Gastroesophageal sphincter (tissue), 4 donors: ENCODE measurements around the gene ANO7. TPM values are rescaled to one million over a fixed set of nuclear protein-coding genes. Genes with fewer than 3 reads are reported as not detected.

Experiments used
- ATAC-seq: fragments of 150-250 bp; one replicate; pipeline ENCODE4 v1.9.1; 2016; ENCODE audit warnings: mild to moderate bottlenecking, moderate library complexity
- H3K27ac ChIP-seq, 4 donors: fragments of 200-600 bp; sonication (generic) in 3 of 4; 1 replicate in 3 of 4; 2 replicates in 1 of 4; pipeline ENCODE4 v1.5.1; 2016 to 2019
- H3K27me3 ChIP-seq: fragments of 200-600 bp; sonication (generic); one replicate; pipeline ENCODE4 v1.5.1; 2019
- H3K36me3 ChIP-seq, 2 donors: fragments of 200-600 bp; sonication (generic); one replicate each; pipeline ENCODE4 v1.5.1; 2019; ENCODE audit warnings: control low read depth in 1 of 2
- H3K4me1 ChIP-seq, 3 donors: fragments of 200-600 bp; sonication (generic); 1 replicate in 2 of 3; 2 replicates in 1 of 3; pipeline ENCODE4 v1.5.1; 2016 to 2019; ENCODE audit warnings: control low read depth in 2 of 3
- H3K4me3 ChIP-seq, 2 donors: fragments of 200-600 bp; sonication (generic); one replicate each; pipeline ENCODE4 v1.5.1; 2019; ENCODE audit warnings: mild to moderate bottlenecking in 1 of 2, moderate library complexity in 1 of 2
- H3K9me3 ChIP-seq, 3 donors: fragments of 200-600 bp; sonication (generic); one replicate each; pipeline ENCODE4 v1.5.1; 2017 to 2019; ENCODE audit warnings: control low read depth in 2 of 3
- EP300 ChIP-seq: sonication (generic); formaldehyde crosslinking; IDR thresholded peaks from one replicate; pipeline ENCODE4 v1.6.1; 2017; ENCODE audit warnings: antibody characterized with exemption, mild to moderate bottlenecking
- POLR2A ChIP-seq, 2 donors: fragments of 450-650 bp; IDR thresholded peaks; one replicate each; pipeline ENCODE4 v1.6.1; 2017; ENCODE audit warnings: antibody characterized with exemption in 2 of 2, mild to moderate bottlenecking in 2 of 2, moderate library complexity in 1 of 2
- POLR2AphosphoS5 ChIP-seq: sonication (generic); formaldehyde crosslinking; IDR thresholded peaks from one replicate; pipeline ENCODE4 v1.6.1; 2017; ENCODE audit warnings: antibody characterized with exemption
- WGBS, 2 donors: methylation state at CpG; one replicate each; pipeline ENCODE4 v1.1.5; 2018; ENCODE audit warnings: low coverage in 1 of 2; 5-methylcytosine and 5-hydroxymethylcytosine counted together
- total RNA-seq, 4 donors: library from RNA; depleted of rRNA; stranded (reverse); fragments of >200 nt; gene quantifications; one replicate each; pipeline ENCODE4 v1.1.0, GENCODE V29; 2016
- TF ChIP-seq, protein P1 (sequence below), 4 experiments: fragments of 200-600 bp in 2 of 4; fragments of 450-650 bp in 2 of 4; sonication (generic) in 1 of 4; IDR thresholded peaks; one replicate each; pipeline ENCODE4 v1.5.1; 2017 to 2019; ENCODE audit warnings: antibody characterized with exemption in 4 of 4, mild to moderate bottlenecking in 2 of 4, moderate library complexity in 2 of 4

ANO7 gene
- total RNA-seq, 4 donors from 2014 or later: 0.16 to 0.81 (median 0.53) TPM

DNA sequence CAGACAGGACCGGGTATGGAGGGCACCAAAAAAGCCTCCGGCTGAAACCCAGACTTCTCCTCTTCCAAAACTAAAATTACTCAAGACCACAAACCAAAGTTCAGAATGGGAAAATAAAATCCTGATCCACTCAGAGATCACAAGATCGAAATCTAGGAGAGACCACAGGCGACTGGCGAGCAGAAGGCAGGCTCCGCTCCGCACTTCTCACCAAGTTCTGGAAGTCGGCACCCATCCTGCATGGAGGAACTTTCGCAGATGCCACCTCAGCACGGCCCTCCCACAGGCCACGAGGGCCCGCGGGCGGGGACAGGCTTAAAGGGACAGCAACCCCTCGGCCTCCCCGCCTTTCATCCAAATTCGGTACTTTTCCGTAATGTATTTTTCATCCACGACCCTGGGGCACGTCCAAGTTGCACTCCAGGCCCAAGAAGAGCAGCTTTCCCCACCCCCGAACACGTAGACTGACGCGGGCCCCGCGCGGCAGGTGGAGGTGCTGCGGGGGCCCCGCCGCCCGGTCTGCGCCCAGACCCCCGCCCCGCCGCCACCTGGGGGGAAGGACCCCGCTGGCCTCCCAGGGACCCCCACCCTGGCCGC is 83.3 kb downstream of the ANO7 start:
- peak; percentile 80 for ATAC-seq
- H3K4me1 ChIP-seq: peaks cover 0 to 63% (median 25%) of the 10 kb centered on the region in 3 donors
- peak overlapping the region; percentile 97 to 98 (median 98) for H3K27ac ChIP-seq
- 0% methylated on average over 3 to 8 of the region's 37 CpGs for WGBS, 2 donors
- TF ChIP-seq POLR2A (IDR thresholded peaks at IDR 0.05) (peak in 1 of 2 donors; percentile 5), EP300 (no peak), POLR2AphosphoS5 (peak; percentile 53)
- TF ChIP-seq, protein P1, sequence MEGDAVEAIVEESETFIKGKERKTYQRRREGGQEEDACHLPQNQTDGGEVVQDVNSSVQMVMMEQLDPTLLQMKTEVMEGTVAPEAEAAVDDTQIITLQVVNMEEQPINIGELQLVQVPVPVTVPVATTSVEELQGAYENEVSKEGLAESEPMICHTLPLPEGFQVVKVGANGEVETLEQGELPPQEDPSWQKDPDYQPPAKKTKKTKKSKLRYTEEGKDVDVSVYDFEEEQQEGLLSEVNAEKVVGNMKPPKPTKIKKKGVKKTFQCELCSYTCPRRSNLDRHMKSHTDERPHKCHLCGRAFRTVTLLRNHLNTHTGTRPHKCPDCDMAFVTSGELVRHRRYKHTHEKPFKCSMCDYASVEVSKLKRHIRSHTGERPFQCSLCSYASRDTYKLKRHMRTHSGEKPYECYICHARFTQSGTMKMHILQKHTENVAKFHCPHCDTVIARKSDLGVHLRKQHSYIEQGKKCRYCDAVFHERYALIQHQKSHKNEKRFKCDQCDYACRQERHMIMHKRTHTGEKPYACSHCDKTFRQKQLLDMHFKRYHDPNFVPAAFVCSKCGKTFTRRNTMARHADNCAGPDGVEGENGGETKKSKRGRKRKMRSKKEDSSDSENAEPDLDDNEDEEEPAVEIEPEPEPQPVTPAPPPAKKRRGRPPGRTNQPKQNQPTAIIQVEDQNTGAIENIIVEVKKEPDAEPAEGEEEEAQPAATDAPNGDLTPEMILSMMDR (IDR thresholded peaks at IDR 0.05): peak in 1 of 4 experiments; percentile 8
- peaks cover 0 to 23% of the 10 kb centered on the region in 2 donors for H3K36me3 ChIP-seq
- no peaks in the 10 kb centered on the region for H3K9me3 ChIP-seq
- no peaks in the 10 kb centered on the region for H3K27me3 ChIP-seq
- peak overlapping the region; percentile 98 to 99 for H3K4me3 ChIP-seq

DNA sequence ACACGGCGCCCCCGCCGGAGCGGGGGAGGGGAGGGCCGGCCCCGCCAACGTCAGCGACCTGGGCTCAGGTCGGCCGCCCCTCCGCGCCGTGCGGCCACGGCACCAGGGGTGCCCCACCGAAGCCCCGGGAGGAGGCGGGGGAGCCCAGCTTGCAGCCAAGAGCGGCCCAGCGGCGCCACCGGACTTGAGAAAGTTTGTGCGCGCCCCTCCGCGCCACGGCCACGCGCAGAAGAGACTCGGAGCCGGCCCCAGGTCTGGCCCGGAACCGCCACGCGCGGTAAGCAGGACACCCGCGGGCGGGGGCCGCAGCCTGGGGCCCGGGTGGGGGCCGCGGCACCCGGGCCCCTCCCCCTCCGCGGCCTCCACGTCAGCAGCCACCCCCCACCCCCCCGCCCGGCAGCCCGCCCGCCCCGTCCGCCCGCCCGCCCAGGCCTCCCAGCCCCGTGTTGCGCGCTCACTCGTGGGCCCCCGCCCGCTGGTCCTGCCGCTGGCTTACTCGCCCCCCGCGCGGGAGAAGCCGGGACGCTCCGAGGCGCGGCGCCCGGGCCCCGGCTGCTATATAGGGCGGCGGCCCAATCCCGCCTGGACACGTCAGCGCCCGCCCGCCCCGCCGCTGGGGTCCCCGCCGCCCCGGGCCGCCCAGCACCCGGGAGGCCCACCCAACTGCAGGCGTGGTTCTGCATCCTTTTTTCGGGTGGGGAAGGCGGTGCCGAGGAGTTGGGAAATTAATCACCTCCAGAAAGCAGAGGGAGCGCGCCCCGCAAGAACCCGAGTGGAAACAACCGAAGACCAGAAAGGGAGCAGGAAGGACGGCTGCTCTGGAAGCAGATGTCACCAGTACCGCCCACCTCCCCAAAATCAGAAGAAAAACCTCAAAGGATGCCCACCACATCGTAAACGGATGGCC is 84.1 kb downstream of the ANO7 start:
- Histone ChIP-seq H3K4me3 (peak overlapping the region; percentile 98 to 99), H3K9me3 (no peaks in the 10 kb centered on the region), H3K4me1 (peaks cover 0 to 58% (median 25%) of the 10 kb centered on the region in 3 donors), H3K27ac (peak overlapping the region; percentile 97 to 98 (median 98)), H3K27me3 (no peaks in the 10 kb centered on the region), H3K36me3 (peaks cover 0 to 16% of the 10 kb centered on the region in 2 donors)
- ATAC-seq: peak; percentile 94
- TF ChIP-seq, protein P1 (IDR thresholded peaks at IDR 0.05): no peak
- TF ChIP-seq POLR2A (IDR thresholded peaks at IDR 0.05) (peak in 1 of 2 donors; percentile 48), POLR2AphosphoS5 (peak; percentile 32)
- 0% methylated on average over 1 to 2 of the region's 102 CpGs for WGBS, 2 donors

DNA sequence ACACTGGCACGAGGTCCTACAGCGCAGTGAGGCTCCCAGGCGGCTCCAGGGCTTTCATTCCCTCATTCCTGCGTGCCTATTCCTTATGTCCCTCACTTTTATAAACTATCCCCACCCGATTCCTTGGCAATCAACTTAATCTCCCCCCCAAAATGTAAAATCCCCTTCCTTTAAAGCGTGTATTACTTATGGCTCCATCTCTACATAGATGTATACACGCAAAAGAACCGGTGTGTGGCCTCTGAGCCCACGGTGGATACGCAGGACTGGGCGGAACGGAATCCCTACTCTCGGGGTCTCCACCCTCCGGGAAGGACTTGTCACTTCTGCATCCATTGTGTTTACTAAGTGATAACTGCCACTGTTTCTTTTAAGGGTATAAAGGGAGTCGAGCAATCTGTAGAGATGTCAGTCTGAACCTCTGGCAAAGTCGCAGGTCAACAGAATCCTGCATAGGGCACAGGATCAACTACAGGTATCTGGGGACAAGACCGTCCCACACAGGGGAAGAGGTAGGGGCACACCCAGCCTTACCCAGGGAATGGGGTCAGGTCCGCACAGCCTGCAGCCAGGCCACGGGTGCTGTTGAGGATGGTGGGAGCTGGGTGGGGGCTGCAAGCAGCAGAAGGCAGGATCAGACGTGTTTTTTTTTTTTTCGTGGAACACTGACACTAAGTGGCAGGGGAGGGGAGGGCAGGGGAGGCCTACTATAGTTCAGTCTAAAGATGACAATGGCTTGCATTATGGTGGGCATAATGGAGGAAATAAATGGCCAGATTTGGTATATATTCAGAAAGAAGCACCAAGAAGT is 84.9 kb downstream of the ANO7 start:
- ATAC-seq: peak; percentile 29
- 52 to 61% methylated on average over 18 of the region's 21 CpGs for WGBS, 2 donors
- no peaks in the 10 kb centered on the region for H3K27me3 ChIP-seq
- H3K9me3 ChIP-seq: no peaks in the 10 kb centered on the region
- peaks cover 0 to 49% (median 25%) of the 10 kb centered on the region in 3 donors for H3K4me1 ChIP-seq
- H3K36me3 ChIP-seq: peaks cover 0 to 9% of the 10 kb centered on the region in 2 donors
- TF ChIP-seq POLR2A (IDR thresholded peaks at IDR 0.05) (no peak), POLR2AphosphoS5 (no peak), EP300 (no peak)
- TF ChIP-seq, protein P1 (IDR thresholded peaks at IDR 0.05): no peak
- peak overlapping the region; percentile 97 to 98 (median 98) for H3K27ac ChIP-seq
- H3K4me3 ChIP-seq: peak overlapping the region; percentile 98 to 99

DNA sequence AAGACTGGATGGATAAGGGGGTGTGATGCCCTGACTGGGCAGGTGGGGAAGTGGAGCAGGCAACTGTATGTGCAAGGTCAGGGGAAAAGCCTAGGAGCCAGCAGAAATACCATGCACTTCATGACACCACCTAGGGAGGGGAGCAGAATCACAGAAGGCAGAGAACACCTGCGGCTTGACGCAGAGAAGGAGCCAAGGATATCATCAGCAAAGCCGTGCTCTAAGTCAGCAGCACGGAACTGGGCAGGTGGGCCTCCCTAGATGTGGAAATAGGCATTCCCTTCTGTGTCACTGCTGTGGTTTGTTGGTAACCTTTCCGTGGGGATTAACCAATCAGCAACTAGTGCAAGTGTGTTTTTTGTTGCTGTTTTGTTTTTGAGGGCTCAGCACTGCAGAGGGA is 85.7 kb downstream of the ANO7 start:
- no peaks in the 10 kb centered on the region for H3K9me3 ChIP-seq
- no peaks in the 10 kb centered on the region for H3K27me3 ChIP-seq
- no peak for ATAC-seq
- TF ChIP-seq, protein P1 (IDR thresholded peaks at IDR 0.05): no peak
- TF ChIP-seq POLR2A (IDR thresholded peaks at IDR 0.05): no peak
- TF ChIP-seq EP300: no peak
- no peak for TF ChIP-seq POLR2AphosphoS5
- 78 to 87% methylated on average over 5 of the region's 5 CpGs for WGBS, 2 donors
- peak overlapping the region in 1 of 4 donors; percentile 98 for H3K27ac ChIP-seq
- H3K4me3 ChIP-seq: no peak overlapping the region
- H3K4me1 ChIP-seq: peaks cover 0 to 42% (median 25%) of the 10 kb centered on the region in 3 donors
- peaks cover 0 to 3% of the 10 kb centered on the region in 2 donors for H3K36me3 ChIP-seq

Other genes starting within 250 kb of the ANO7 start
- 10 to 100 TPM in 2 of 4 donors, 1 to 10 TPM in 2; 8.3 to 29.9 (median 14.6) TPM for gene SNED1, start 190.1 kb upstream of the ANO7 start, total RNA-seq
- 10 to 100 TPM; 27.1 to 33.0 (median 32.1) TPM for gene MTERF4, start 86.4 kb upstream of the ANO7 start, total RNA-seq
- gene PASK, start 39.2 kb upstream of the ANO7 start, total RNA-seq: 1 to 10 TPM; 1.6 to 6.5 (median 4.4) TPM
- gene PPP1R7, start 38.2 kb upstream of the ANO7 start, total RNA-seq: 10 to 100 TPM; 62.3 to 90.7 (median 73.3) TPM
- 100 to 1,000 TPM; 279 to 367 (median 295) TPM for gene HDLBP, start 127.0 kb downstream of the ANO7 start, total RNA-seq
- gene SEPTIN2, start 127.2 kb downstream of the ANO7 start, total RNA-seq: 100 to 1,000 TPM; 317 to 360 (median 330) TPM
- 10 to 100 TPM; 27.6 to 44.0 (median 35.9) TPM for gene FARP2, start 167.6 kb downstream of the ANO7 start, total RNA-seq